GM23338 (cell line): ENCODE results near the gene GLB1L3. TPM values are rescaled to one million over a fixed set of nuclear protein-coding genes. Genes with fewer than 3 reads are reported as not detected.

Experiments used
- CTCF ChIP-seq, 2 experiments: fragments of 200-600 bp in 1 of 2; sonication (generic) in 1 of 2; conservative IDR thresholded peaks; 2 replicates each; pipeline versions ENCODE4 v1.5.1 to v1.6.1; 2016 to 2017; ENCODE audit warnings: antibody characterized with exemption in 2 of 2, low read depth in 2 of 2, mild to moderate bottlenecking in 2 of 2, moderate library complexity in 1 of 2
- NANOG ChIP-seq: IDR thresholded peaks from 2 replicates; pipeline ENCODE4 v1.6.1; 2016; ENCODE audit warnings: antibody characterized with exemption, borderline replicate concordance
- POLR2AphosphoS5 ChIP-seq: IDR thresholded peaks from 2 replicates; pipeline ENCODE4 v1.6.1; 2016; ENCODE audit warnings: antibody characterized with exemption, low read depth
- ZNF331 ChIP-seq: fragments of 250-450 bp; sonication (Bioruptor Pico); IDR thresholded peaks from 2 replicates; pipeline ENCODE4 v1.5.0; 2020; ENCODE audit warnings: low read depth, mild to moderate bottlenecking, moderate library complexity
- ZNF462 ChIP-seq: fragments of 250-450 bp; sonication (Bioruptor Pico); IDR thresholded peaks from 2 replicates; pipeline ENCODE4 v1.5.0; 2020; ENCODE audit warnings: mild to moderate bottlenecking, moderate library complexity
- polyA plus RNA-seq: library from polyadenylated mRNA; unstranded; fragments of >200 nt; fragmentation: Nextera tagmentation; extraction: Ambion mirVana; gene quantifications from 2 replicates; pipeline ENCODE4 v1.2.1, GENCODE V29; 2016
- total RNA-seq: library from RNA; depleted of rRNA; stranded (reverse); fragments of >200 nt; shearing (Covaris generic); gene quantifications from 2 replicates; pipeline ENCODE4 v1.2.3, GENCODE V29; 2014

Gene GLB1L3
- total and polyA plus RNA-seq, 2 experiments from 2014 or later, result 28.8 to 33.1 TPM

GRCh38 chr11:134330611-134331353 lies 54.6 kb downstream of the GLB1L3 start (continued):
- TF ChIP-seq CTCF (conservative IDR thresholded peaks at IDR 0.05; ENCODE audit: low read depth in 2 of 2) (no peak), POLR2AphosphoS5 (no peak), NANOG (no peak), ZNF331 (CRISPR knock-in tag) (no peak), ZNF462 (CRISPR knock-in tag) (no peak)
